ENCODE measurements around the gene ASXL2. TPM values are rescaled to one million over a fixed set of nuclear protein-coding genes. Genes with fewer than 3 reads are reported as not detected.
"Not testable (repeated sequence)": the region's sequence is repeated elsewhere in the genome, so short reads cannot be mapped to it uniquely, and the experiment has no call there.

ASXL2 gene
- total RNA-seq, 1 experiment from 2014 or later = 34.5 TPM

GRCh38 chr2:25829377-25829704, 48.9 kb downstream of the ASXL2 start:
- TF ChIP-seq, protein P1, sequence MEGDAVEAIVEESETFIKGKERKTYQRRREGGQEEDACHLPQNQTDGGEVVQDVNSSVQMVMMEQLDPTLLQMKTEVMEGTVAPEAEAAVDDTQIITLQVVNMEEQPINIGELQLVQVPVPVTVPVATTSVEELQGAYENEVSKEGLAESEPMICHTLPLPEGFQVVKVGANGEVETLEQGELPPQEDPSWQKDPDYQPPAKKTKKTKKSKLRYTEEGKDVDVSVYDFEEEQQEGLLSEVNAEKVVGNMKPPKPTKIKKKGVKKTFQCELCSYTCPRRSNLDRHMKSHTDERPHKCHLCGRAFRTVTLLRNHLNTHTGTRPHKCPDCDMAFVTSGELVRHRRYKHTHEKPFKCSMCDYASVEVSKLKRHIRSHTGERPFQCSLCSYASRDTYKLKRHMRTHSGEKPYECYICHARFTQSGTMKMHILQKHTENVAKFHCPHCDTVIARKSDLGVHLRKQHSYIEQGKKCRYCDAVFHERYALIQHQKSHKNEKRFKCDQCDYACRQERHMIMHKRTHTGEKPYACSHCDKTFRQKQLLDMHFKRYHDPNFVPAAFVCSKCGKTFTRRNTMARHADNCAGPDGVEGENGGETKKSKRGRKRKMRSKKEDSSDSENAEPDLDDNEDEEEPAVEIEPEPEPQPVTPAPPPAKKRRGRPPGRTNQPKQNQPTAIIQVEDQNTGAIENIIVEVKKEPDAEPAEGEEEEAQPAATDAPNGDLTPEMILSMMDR (conservative IDR thresholded peaks at IDR 0.05; ENCODE audit: low read depth, low read length) = no peak
- no peak for TF ChIP-seq EZH2 (IDR thresholded peaks at IDR 0.05; ENCODE audit: borderline replicate concordance, low read depth, low read length, poor library complexity, severe bottlenecking)
- Histone ChIP-seq H3K9me3 (ENCODE audit: low read depth, low read length, poor library complexity, severe bottlenecking) (no peaks in the 10 kb centered on the region), H3K36me3 (ENCODE audit: insufficient read depth, low read length, poor library complexity, severe bottlenecking) (no peaks in the 10 kb centered on the region), H3K4me3 (ENCODE audit: low read depth, low read length, poor library complexity, severe bottlenecking) (no peak overlapping the region), H3K27ac (ENCODE audit: low read depth, low read length, poor library complexity, severe bottlenecking) (no peak overlapping the region), H3K4me1 (ENCODE audit: insufficient read depth, low read length, poor library complexity, severe bottlenecking) (no peaks in the 10 kb centered on the region), H3K27me3 (replicated peaks; ENCODE audit: insufficient read depth, low read depth, low read length, poor library complexity) (no peaks in the 10 kb centered on the region)
- BruUV-seq (replicated peaks) = no TSS peak
- CTCF ChIA-PET = no interaction called here
- no peak for DNase-seq (ENCODE audit: low spot score)
- POLR2A ChIA-PET (ENCODE audit: low non-redundant PET) = no interaction called here
- intact Hi-C loops (cut with micrococcal nuclease; ENCODE audit: unreplicated experiment) = no loop called here

DNA sequence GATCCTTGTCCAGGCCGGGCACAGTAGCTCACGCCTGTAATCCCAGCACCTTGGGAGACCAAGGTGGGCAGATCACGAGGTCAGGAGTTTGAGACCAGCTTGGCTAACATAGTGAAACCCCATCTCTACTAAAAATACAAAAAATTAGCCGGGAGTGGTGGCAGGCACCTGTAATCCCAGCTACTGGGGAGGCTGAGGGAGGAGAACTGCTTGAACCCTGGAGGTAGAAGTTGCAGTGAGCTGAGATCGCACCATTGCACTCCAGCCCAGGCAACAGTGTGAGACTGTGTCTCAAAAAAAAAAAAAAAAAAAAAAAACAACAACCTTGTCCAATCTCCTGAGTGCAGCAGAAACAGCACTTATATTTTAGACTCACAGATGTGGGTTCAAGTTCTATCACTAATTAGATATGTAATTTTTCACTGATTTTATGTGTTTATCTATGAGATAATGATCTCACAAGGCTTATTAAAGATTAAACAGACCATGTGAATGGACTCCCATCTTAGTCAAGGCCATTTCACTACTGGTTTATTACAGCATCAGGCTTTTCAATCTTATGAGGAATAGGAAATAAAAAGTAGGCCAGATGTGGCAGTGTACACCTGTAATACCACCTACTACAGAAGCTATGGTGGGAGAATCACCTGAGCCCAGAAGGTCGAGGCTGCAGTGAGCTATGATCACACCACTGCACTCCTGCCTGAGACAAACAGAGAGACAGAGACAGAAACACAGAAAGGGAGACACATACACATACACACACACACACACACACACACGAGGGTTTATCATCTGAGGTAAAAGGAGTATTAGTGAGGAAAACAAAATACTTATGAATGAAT, 49.5 kb downstream of the ASXL2 start:
- DNase-seq (ENCODE audit: low spot score); BruUV-seq (replicated peaks); H3K4me1 ChIP-seq (ENCODE audit: insufficient read depth, low read length, poor library complexity, severe bottlenecking); intact Hi-C loops (cut with micrococcal nuclease; ENCODE audit: unreplicated experiment); H3K36me3 ChIP-seq (ENCODE audit: insufficient read depth, low read length, poor library complexity, severe bottlenecking); CTCF ChIA-PET; H3K4me3 ChIP-seq (ENCODE audit: low read depth, low read length, poor library complexity, severe bottlenecking); H3K9me3 ChIP-seq (ENCODE audit: low read depth, low read length, poor library complexity, severe bottlenecking); H3K27ac ChIP-seq (ENCODE audit: low read depth, low read length, poor library complexity, severe bottlenecking); H3K27me3 ChIP-seq (replicated peaks; ENCODE audit: insufficient read depth, low read depth, low read length, poor library complexity): not testable (repeated sequence)
- POLR2A ChIA-PET (ENCODE audit: low non-redundant PET) = interaction anchor here (0.7 kb wide), 1 partner anchor 491 kb away, joined by 3 read pairs; no protein-coding TSS in a partner anchor

DNA sequence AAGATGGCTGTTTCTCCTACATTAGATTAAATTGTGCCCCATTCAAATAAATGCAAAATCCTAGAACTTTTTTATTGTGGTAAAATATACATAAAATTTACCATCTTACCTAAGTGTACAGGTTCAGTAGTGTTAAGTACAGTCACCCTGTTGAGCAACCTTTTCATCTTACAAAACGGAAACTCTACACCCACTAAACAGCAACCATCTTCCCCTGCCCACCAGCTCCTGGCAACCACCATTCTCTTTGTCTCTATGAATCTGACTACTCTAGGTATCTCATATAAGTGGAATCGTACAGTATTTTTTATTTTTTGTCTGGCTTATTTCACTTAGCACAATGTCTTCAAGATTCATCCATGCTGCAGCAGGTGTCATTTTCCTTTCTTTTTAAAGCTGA, 53.0 kb downstream of the ASXL2 start:
- H3K4me3 ChIP-seq (ENCODE audit: low read depth, low read length, poor library complexity, severe bottlenecking) = no peak overlapping the region
- H3K27me3 ChIP-seq (replicated peaks; ENCODE audit: insufficient read depth, low read depth, low read length, poor library complexity) = no peaks in the 10 kb centered on the region
- no peak for TF ChIP-seq EZH2 (IDR thresholded peaks at IDR 0.05; ENCODE audit: borderline replicate concordance, low read depth, low read length, poor library complexity, severe bottlenecking)
- TF ChIP-seq, protein P1 (conservative IDR thresholded peaks at IDR 0.05; ENCODE audit: low read depth, low read length) = no peak
- no peak overlapping the region for H3K27ac ChIP-seq (ENCODE audit: low read depth, low read length, poor library complexity, severe bottlenecking)
- intact Hi-C loops (cut with micrococcal nuclease; ENCODE audit: unreplicated experiment) = no loop called here
- ChIA-PET POLR2A (ENCODE audit: low non-redundant PET) (no interaction called here), CTCF (no interaction called here)
- H3K9me3 ChIP-seq (ENCODE audit: low read depth, low read length, poor library complexity, severe bottlenecking) = no peaks in the 10 kb centered on the region
- H3K36me3 ChIP-seq (ENCODE audit: insufficient read depth, low read length, poor library complexity, severe bottlenecking) = no peaks in the 10 kb centered on the region
- no peaks in the 10 kb centered on the region for H3K4me1 ChIP-seq (ENCODE audit: insufficient read depth, low read length, poor library complexity, severe bottlenecking)
- no TSS peak for BruUV-seq (replicated peaks)
- DNase-seq (ENCODE audit: low spot score) = no peak

GRCh38 chr2:25824718-25825117, 53.6 kb downstream of the ASXL2 start:
- ChIA-PET CTCF (no interaction called here), POLR2A (ENCODE audit: low non-redundant PET) (no interaction called here)
- Histone ChIP-seq H3K4me3 (ENCODE audit: low read depth, low read length, poor library complexity, severe bottlenecking) (no peak overlapping the region), H3K36me3 (ENCODE audit: insufficient read depth, low read length, poor library complexity, severe bottlenecking) (no peaks in the 10 kb centered on the region), H3K4me1 (ENCODE audit: insufficient read depth, low read length, poor library complexity, severe bottlenecking) (no peaks in the 10 kb centered on the region), H3K27ac (ENCODE audit: low read depth, low read length, poor library complexity, severe bottlenecking) (no peak overlapping the region), H3K9me3 (ENCODE audit: low read depth, low read length, poor library complexity, severe bottlenecking) (no peaks in the 10 kb centered on the region), H3K27me3 (replicated peaks; ENCODE audit: insufficient read depth, low read depth, low read length, poor library complexity) (no peaks in the 10 kb centered on the region)
- TF ChIP-seq, protein P1 (conservative IDR thresholded peaks at IDR 0.05; ENCODE audit: low read depth, low read length) = no peak
- no peak for TF ChIP-seq EZH2 (IDR thresholded peaks at IDR 0.05; ENCODE audit: borderline replicate concordance, low read depth, low read length, poor library complexity, severe bottlenecking)
- DNase-seq (ENCODE audit: low spot score) = no peak
- intact Hi-C loops (cut with micrococcal nuclease; ENCODE audit: unreplicated experiment) = no loop called here
- no TSS peak for BruUV-seq (replicated peaks)
